HepG2 (cell line): ENCODE measurements around the gene COPE. TPM values are rescaled to one million over a fixed set of nuclear protein-coding genes. Genes with fewer than 3 reads are reported as not detected.

Experiments
- ATF6 ChIP-seq: sonication (generic); formaldehyde crosslinking; conservative IDR thresholded peaks from 2 replicates; pipeline ENCODE4 v1.4.0; 2020; ENCODE audit warnings: missing genetic modification reagents
- CREB1 ChIP-seq, 2 experiments: fragments of 450-650 bp in 1 of 2; IDR thresholded peaks; 2 replicates each; pipeline ENCODE4 v1.6.1; 2016 to 2017; ENCODE audit warnings: control low read depth in 1 of 2, mild to moderate bottlenecking in 1 of 2, missing compliant biosample characterization in 1 of 2, missing genetic modification characterization in 1 of 2
- REST ChIP-seq, 2 experiments: IDR thresholded peaks; 2 replicates each; pipeline ENCODE4 v1.6.1; 2011 to 2012; ENCODE audit warnings: low read length in 2 of 2, borderline replicate concordance in 1 of 2, low read depth in 1 of 2, mild to moderate bottlenecking in 1 of 2, moderate library complexity in 1 of 2
- ZBTB37 ChIP-seq: sonication (generic); formaldehyde crosslinking; IDR thresholded peaks from 2 replicates; pipeline ENCODE4 v1.4.0; 2020; ENCODE audit warnings: mild to moderate bottlenecking, missing genetic modification reagents
- ZNF276 ChIP-seq: sonication (generic); formaldehyde crosslinking; IDR thresholded peaks from 2 replicates; pipeline ENCODE4 v1.4.0; 2020; ENCODE audit warnings: mild to moderate bottlenecking, low read depth, missing genetic modification reagents
- ZNF646 ChIP-seq: sonication (generic); formaldehyde crosslinking; IDR thresholded peaks from 2 replicates; pipeline ENCODE4 v1.9.0; 2021; ENCODE audit warnings: mild to moderate bottlenecking, missing genetic modification reagents
- ZSCAN22 ChIP-seq: sonication (generic); formaldehyde crosslinking; IDR thresholded peaks from 2 replicates; pipeline ENCODE4 v1.4.0; 2020; ENCODE audit warnings: mild to moderate bottlenecking, missing genetic modification reagents
- polyA plus RNA-seq, 8 experiments: library from polyadenylated mRNA; depleted of rRNA in 3 of 8; stranded (reverse) in 7 of 8; unstranded in 1 of 8; fragments of >200 nt; fragmentation: Illumina TruSeq in 4 of 8; extraction: Trizol in 4 of 8; gene quantifications; 2 replicates each; pipeline versions ENCODE4 v1.2.1 to v1.2.3, GENCODE V29; 2011 to 2016; ENCODE audit warnings: low read depth in 4 of 8, missing spikeins in 1 of 8, mixed read lengths in 1 of 8; ENCODE audit not compliant: insufficient read depth in 1 of 8
- total RNA-seq, 5 experiments: library from RNA; depleted of rRNA; stranded (reverse); fragments of >200 nt; fragmentation: Illumina TruSeq; extraction: Trizol; gene quantifications; 2 replicates each; pipeline ENCODE4 v1.2.3, GENCODE V29; 2016; ENCODE audit warnings: low read depth in 1 of 5

COPE gene
- total and polyA plus RNA-seq, 2 of the 13 experiments (the other 11 are each of a cell fraction or from before 2014, with no cell fraction given) = 189 to 205 TPM

- no peak for TF ChIP-seq REST (IDR thresholded peaks at IDR 0.05; ENCODE audit: borderline replicate concordance in 1 of 2, low read depth in 1 of 2, low read length in 2 of 2)
- no peak for TF ChIP-seq ZNF276
- no peak for TF ChIP-seq ZNF646 (CRISPR knock-in tag)
- no peak for TF ChIP-seq ZBTB37 (CRISPR knock-in tag)
- TF ChIP-seq CREB1 (IDR thresholded peaks at IDR 0.05) = no peak
- no peak for TF ChIP-seq CREB1 (CRISPR knock-in tag; IDR thresholded peaks at IDR 0.05)
- no peak for TF ChIP-seq ZSCAN22
- TF ChIP-seq ATF6 (CRISPR knock-in tag) = no peak
These were observed 43.5 kb downstream of the COPE start (continued) for GRCh38 chr19:18875726-18876125.
